ENCODE data around the gene KRT72.

GRCh38 chr12:52631264-52631663, 30.0 kb upstream of the KRT72 start:
- TF ChIP-seq TAF1 (IDR thresholded peaks at IDR 0.05; ENCODE audit: borderline replicate concordance, insufficient read depth, low read length), result no peak
- no peak for TF ChIP-seq POLR2AphosphoS5 (IDR thresholded peaks at IDR 0.05; ENCODE audit: low read depth, low read length)
